IMR-90 (cell line): Measurements from ENCODE around the gene ANKK1. TPM values are rescaled to one million over a fixed set of nuclear protein-coding genes. Genes with fewer than 3 reads are reported as not detected.

Experiments
- ATAC-seq: fragments of 200-7000 bp; cut with Tn5 transposase; 2 replicates; pipeline ENCODE4 v1.9.1; 2020; ENCODE audit warnings: low read depth, mild to moderate bottlenecking, moderate library complexity
- BruUV-seq: library from RNA; stranded (reverse); fragments of 400-500 nt; replicated peaks from 2 replicates; lab custom pipeline; 2021; lab: Mats Ljungman, UMichigan
- CTCF ChIA-PET: fragments of 300-600 bp; formaldehyde crosslinking; extraction: SDS; loops from one replicate; lab custom pipeline; 2021; ENCODE audit warnings: antibody characterized with exemption; lab: Yijun Ruan, JAX
- POLR2A ChIA-PET: fragments of 300-600 bp; sonication (Branson Sonifier 250); formaldehyde crosslinking; loops from one replicate; lab custom pipeline; 2022; ENCODE audit warnings: antibody characterized with exemption; ENCODE audit not compliant: unreplicated experiment; lab: Charles Lee
- DNase-seq: peaks from one replicate; pipeline ENCODE4 v3.0.0; 2013
- H2AFZ ChIP-seq: replicated peaks from 2 replicates; pipeline ENCODE3; 2013; ENCODE audit warnings: low read length, mild to moderate bottlenecking; ENCODE audit not compliant: poor library complexity
- H2AK5ac ChIP-seq: 2 replicates; pipeline ENCODE4 v1.6.1; 2013; ENCODE audit warnings: low read depth, low read length, inconsistent platforms
- H2AK9ac ChIP-seq: replicated peaks from 2 replicates; pipeline ENCODE3; 2013; ENCODE audit warnings: mild to moderate bottlenecking, low read depth, low read length, moderate library complexity; ENCODE audit not compliant: poor library complexity
- H2BK120ac ChIP-seq: 2 replicates; pipeline ENCODE4 v1.6.1; 2013; ENCODE audit warnings: low read depth, low read length, inconsistent platforms
- H2BK15ac ChIP-seq: 3 replicates; pipeline ENCODE4 v1.6.1; 2013; ENCODE audit warnings: low read depth, low read length, inconsistent platforms
- H2BK20ac ChIP-seq: 2 replicates; pipeline ENCODE4 v1.6.1; 2013; ENCODE audit warnings: low read depth, mild to moderate bottlenecking, inconsistent platforms, low read length, moderate library complexity
- H2BK5ac ChIP-seq: 2 replicates; pipeline ENCODE4 v1.6.1; 2013; ENCODE audit warnings: mild to moderate bottlenecking, low read depth, low read length, inconsistent platforms; ENCODE audit not compliant: poor library complexity, severe bottlenecking
- H3K14ac ChIP-seq: replicated peaks from 2 replicates; pipeline ENCODE4 v1.6.1; 2013; ENCODE audit warnings: low read depth, low read length, inconsistent platforms
- H3K18ac ChIP-seq: 2 replicates; pipeline ENCODE4 v1.6.1; 2013; ENCODE audit warnings: low read depth, low read length, control low read depth
- H3K23ac ChIP-seq: 2 replicates; pipeline ENCODE4 v1.6.1; 2013; ENCODE audit warnings: low read depth, low read length, inconsistent platforms
- H3K27ac ChIP-seq: 2 replicates; pipeline ENCODE4 v1.5.1; 2013; ENCODE audit warnings: mild to moderate bottlenecking, control low read depth, low read length; ENCODE audit not compliant: insufficient read depth
- H3K27me3 ChIP-seq: 2 replicates; pipeline ENCODE4 v1.6.1; 2013; ENCODE audit warnings: low read length; ENCODE audit not compliant: control insufficient read depth, insufficient read depth
- H3K36me3 ChIP-seq: 2 replicates; pipeline ENCODE4 v1.6.1; 2013; ENCODE audit warnings: low read length, mixed read lengths; ENCODE audit not compliant: control insufficient read depth, insufficient read depth
- H3K4ac ChIP-seq: 2 replicates; pipeline ENCODE4 v1.6.1; 2013; ENCODE audit warnings: low read depth, low read length, inconsistent platforms
- H3K4me1 ChIP-seq: 2 replicates; pipeline ENCODE4 v1.6.1; 2013; ENCODE audit warnings: low read length, mixed read lengths; ENCODE audit not compliant: control insufficient read depth, insufficient read depth
- H3K4me2 ChIP-seq: 2 replicates; pipeline ENCODE4 v1.6.1; 2013; ENCODE audit warnings: low read depth, mild to moderate bottlenecking, control low read depth, low read length, moderate library complexity
- H3K4me3 ChIP-seq: 2 replicates; pipeline ENCODE4 v1.5.1; 2013; ENCODE audit warnings: low read depth, mild to moderate bottlenecking, control low read depth, low read length, moderate library complexity; ENCODE audit not compliant: insufficient read depth
- H3K56ac ChIP-seq: 2 replicates; pipeline ENCODE4 v1.6.1; 2013; ENCODE audit warnings: low read length, inconsistent platforms; ENCODE audit not compliant: insufficient read depth; ENCODE audit errors: extremely low read depth
- H3K79me1 ChIP-seq, 2 experiments: 2 replicates each; pipeline ENCODE4 v1.6.1; 2013; ENCODE audit warnings: low read length in 2 of 2, inconsistent platforms in 1 of 2, low read depth in 1 of 2
- H3K9ac ChIP-seq: 2 replicates; pipeline ENCODE4 v1.6.1; 2013; ENCODE audit warnings: low read depth, low read length, control low read depth
- H3K9me1 ChIP-seq: 2 replicates; pipeline ENCODE4 v1.6.1; 2013; ENCODE audit warnings: low read length, inconsistent platforms; ENCODE audit not compliant: insufficient read depth
- H3K9me3 ChIP-seq: 2 replicates; pipeline ENCODE4 v1.6.1; 2013; ENCODE audit warnings: low read length; ENCODE audit not compliant: control insufficient read depth, insufficient read depth
- H4K20me1 ChIP-seq: 2 replicates; pipeline ENCODE4 v1.6.1; 2013; ENCODE audit warnings: low read length, inconsistent platforms; ENCODE audit not compliant: insufficient read depth
- H4K5ac ChIP-seq: 2 replicates; pipeline ENCODE4 v1.6.1; 2013; ENCODE audit warnings: mild to moderate bottlenecking, low read depth, low read length, control low read depth
- H4K8ac ChIP-seq, 2 experiments: 2 replicates each; pipeline ENCODE4 v1.6.1; 2013; ENCODE audit warnings: low read depth in 2 of 2, low read length in 2 of 2, control low read depth in 1 of 2, inconsistent platforms in 1 of 2
- H4K91ac ChIP-seq: 2 replicates; pipeline ENCODE4 v1.6.1; 2013; ENCODE audit warnings: low read depth, low read length, inconsistent platforms; ENCODE audit not compliant: insufficient read depth
- CEBPB ChIP-seq: IDR thresholded peaks from 2 replicates; pipeline ENCODE4 v1.6.1; 2012; ENCODE audit warnings: low read depth, low read length, improper control_type of control experiment
- ELK1 ChIP-seq: fragments of 150-350 bp; IDR thresholded peaks from 2 replicates; pipeline ENCODE4 v1.6.1; 2016; ENCODE audit warnings: low read depth, mild to moderate bottlenecking, low read length, moderate library complexity, borderline replicate concordance
- MAZ ChIP-seq: IDR thresholded peaks from 2 replicates; pipeline ENCODE4 v1.6.1; 2012; ENCODE audit warnings: low read depth, mild to moderate bottlenecking, low read length, improper control_type of control experiment, moderate library complexity, borderline replicate concordance
- MXI1 ChIP-seq: IDR thresholded peaks from 2 replicates; pipeline ENCODE4 v1.6.1; 2012; ENCODE audit warnings: low read depth, mild to moderate bottlenecking, low read length, moderate library complexity, borderline replicate concordance
- NFE2L2 ChIP-seq: fragments of 150-350 bp; IDR thresholded peaks from 2 replicates; pipeline ENCODE4 v1.6.1; 2016; ENCODE audit warnings: low read depth, mild to moderate bottlenecking, low read length
- POLR2A ChIP-seq: IDR thresholded peaks from 2 replicates; pipeline ENCODE4 v1.6.1; 2012; ENCODE audit warnings: mild to moderate bottlenecking, low read depth, low read length
- WGBS, 2 experiments: methylation state at CpG; one replicate each; pipeline versions ENCODE4 v1.1.5 to v1.1.7; 2013; ENCODE audit warnings: missing lambda C conversion rate in 2 of 2; ENCODE audit not compliant: insufficient read length in 1 of 2; ENCODE audit errors: extremely low coverage in 2 of 2; 5-methylcytosine and 5-hydroxymethylcytosine counted together
- dilution Hi-C: fragments of 300-500 bp; cut with HindIII; formaldehyde crosslinking; loops from one replicate; pipeline ENCODE4 v1.14.3; 2018; ENCODE audit warnings: low sequenced_read_pairs; ENCODE audit not compliant: unreplicated experiment
- in situ Hi-C: fragments of 300-500 bp; cut with MboI; formaldehyde crosslinking; loops from 3 replicates; pipeline ENCODE4 v1.14.3; 2019; ENCODE audit warnings: low sequenced_read_pairs, inconsistent platforms, mixed read lengths
- intact Hi-C: fragments of 100-400 bp; cut with micrococcal nuclease; formaldehyde crosslinking; loops from 2 replicates; pipeline ENCODE4 v1.10.0; 2022
- polyA plus RNA-seq, 3 experiments: library from polyadenylated mRNA; depleted of rRNA; stranded (reverse); fragments of >200 nt; gene quantifications; 2 replicates each; pipeline ENCODE4 v1.2.3, GENCODE V29; 2012; ENCODE audit warnings: low replicate concordance in 1 of 3
- total RNA-seq: library from RNA; depleted of rRNA; stranded (reverse); fragments of >200 nt; gene quantifications from 2 replicates; pipeline ENCODE4 v1.2.3, GENCODE V29; 2012

The ANKK1 gene
- total and polyA plus RNA-seq, 2 of the 4 experiments (the other 2 are of a cell fraction), result not detected

- no peak for ATAC-seq
- Histone ChIP-seq H4K8ac (no peak overlapping the region), H2AK9ac (no peak overlapping the region), H3K23ac (no peak overlapping the region), H3K79me1 (no peaks in the 10 kb centered on the region), H3K14ac (no peak overlapping the region), H4K20me1 (no peaks in the 10 kb centered on the region), H2AFZ (no peak overlapping the region), H3K9me1 (no peaks in the 10 kb centered on the region), H3K4ac (no peak overlapping the region), H3K9me3 (no peaks in the 10 kb centered on the region), H4K5ac (no peak overlapping the region), H3K4me1 (no peaks in the 10 kb centered on the region), H2BK5ac (no peak overlapping the region), H3K27me3 (peaks cover 26% of the 10 kb centered on the region), H3K4me2 (no peak overlapping the region), H2BK20ac (no peak overlapping the region), H2BK120ac (no peak overlapping the region), H3K18ac (no peak overlapping the region), H2BK15ac (no peak overlapping the region), H3K56ac (no peak overlapping the region), H2AK5ac (no peak overlapping the region), H3K4me3 (no peak overlapping the region), H4K91ac (no peak overlapping the region), H3K9ac (no peak overlapping the region), H3K36me3 (no peaks in the 10 kb centered on the region), H3K27ac (no peak overlapping the region)
- POLR2A ChIA-PET, result no interaction called here
- 67% methylated on average over 1 of the region's 3 CpGs; no CpG with 5 or more reads in 1 of the 2 experiments for WGBS, 2 experiments
- no peak for DNase-seq
- no TSS peak for BruUV-seq
- dilution Hi-C loops, result no loop called here
- intact Hi-C loops, result no loop called here
- TF ChIP-seq CEBPB (no peak), MAZ (no peak), NFE2L2 (no peak), POLR2A (no peak), ELK1 (no peak), MXI1 (no peak)
- in situ Hi-C loops, result no loop called here
- CTCF ChIA-PET, result no interaction called here
These were observed 19.6 kb downstream of the ANKK1 start for GRCh38 chr11:113407163-113407562.
